SK-N-SH treated with all-trans-retinoic acid at 6 μM for 48 hours (cell line): ENCODE data around the gene PARD3B.

Source experiments
- ATAC-seq: fragments of 200-7000 bp; cut with Tn5 transposase; 3 replicates; pipeline ENCODE4 v1.9.1; 2020; ENCODE audit warnings: mild to moderate bottlenecking, moderate library complexity
- ARNTL ChIP-seq: fragments of 450-650 bp; formaldehyde crosslinking; IDR thresholded peaks from 2 replicates; pipeline ENCODE4 v1.5.0; 2020; ENCODE audit warnings: low read depth, mild to moderate bottlenecking, moderate library complexity, borderline replicate concordance
- CREB5 ChIP-seq: fragments of 250-450 bp; sonication (Bioruptor Pico); IDR thresholded peaks from 2 replicates; pipeline ENCODE4 v1.5.1; 2020; ENCODE audit warnings: low read depth, mild to moderate bottlenecking, moderate library complexity
- CSDC2 ChIP-seq: fragments of 250-450 bp; sonication (Bioruptor Pico); IDR thresholded peaks from 2 replicates; pipeline ENCODE4 v1.5.0; 2020; ENCODE audit warnings: mild to moderate bottlenecking, moderate library complexity
- CSRNP3 ChIP-seq: fragments of 250-450 bp; sonication (Bioruptor Pico); IDR thresholded peaks from 2 replicates; pipeline ENCODE4 v1.5.1; 2021; ENCODE audit warnings: mild to moderate bottlenecking, moderate library complexity
- ESRRG ChIP-seq: fragments of 250-450 bp; sonication (Bioruptor Pico); IDR thresholded peaks from 2 replicates; pipeline ENCODE4 v1.6.1; 2021; ENCODE audit warnings: mild to moderate bottlenecking
- GLIS3 ChIP-seq: fragments of 250-450 bp; sonication (Bioruptor Pico); IDR thresholded peaks from 2 replicates; pipeline ENCODE4 v1.5.0; 2020; ENCODE audit warnings: mild to moderate bottlenecking, moderate library complexity
- ISL1 ChIP-seq: fragments of 250-450 bp; sonication (Bioruptor Pico); IDR thresholded peaks from 2 replicates; pipeline ENCODE4 v2.1.2; 2022; ENCODE audit warnings: mild to moderate bottlenecking, moderate library complexity
- PATZ1 ChIP-seq: fragments of 250-450 bp; sonication (Bioruptor Pico); IDR thresholded peaks from 2 replicates; pipeline ENCODE4 v1.8.0; 2020; ENCODE audit warnings: mild to moderate bottlenecking, moderate library complexity, borderline replicate concordance
- PPARA ChIP-seq: fragments of 250-450 bp; sonication (Bioruptor Pico); IDR thresholded peaks from 2 replicates; pipeline ENCODE4 v1.5.0; 2020; ENCODE audit warnings: mild to moderate bottlenecking, borderline replicate concordance
- RARB ChIP-seq: fragments of 250-450 bp; sonication (Bioruptor Pico); IDR thresholded peaks from 2 replicates; pipeline ENCODE4 v1.8.0; 2021; ENCODE audit warnings: mild to moderate bottlenecking, moderate library complexity
- SNAI2 ChIP-seq: fragments of 250-450 bp; sonication (Bioruptor Pico); IDR thresholded peaks from 2 replicates; pipeline ENCODE4 v1.5.0; 2020; ENCODE audit warnings: mild to moderate bottlenecking, moderate library complexity
- TCF4 ChIP-seq: fragments of 250-450 bp; sonication (Bioruptor Pico); IDR thresholded peaks from 2 replicates; pipeline ENCODE4 v1.8.0; 2021; ENCODE audit warnings: mild to moderate bottlenecking, moderate library complexity, borderline replicate concordance
- TSHZ2 ChIP-seq: fragments of 250-450 bp; sonication (Bioruptor Pico); IDR thresholded peaks from 2 replicates; pipeline ENCODE4 v1.5.0; 2020; ENCODE audit warnings: mild to moderate bottlenecking, moderate library complexity
- ZC3H10 ChIP-seq: fragments of 250-450 bp; sonication (Bioruptor Pico); IDR thresholded peaks from 2 replicates; pipeline ENCODE4 v1.5.1; 2021; ENCODE audit warnings: mild to moderate bottlenecking, moderate library complexity
- ZFP3 ChIP-seq: fragments of 250-450 bp; sonication (Bioruptor Pico); IDR thresholded peaks from 2 replicates; pipeline ENCODE4 v1.5.0; 2020; ENCODE audit warnings: mild to moderate bottlenecking, moderate library complexity
- ZFP30 ChIP-seq: fragments of 450-650 bp; formaldehyde crosslinking; IDR thresholded peaks from 2 replicates; pipeline ENCODE4 v1.5.0; 2022; ENCODE audit warnings: mild to moderate bottlenecking, moderate library complexity
- ZNF565 ChIP-seq: fragments of 450-650 bp; formaldehyde crosslinking; conservative IDR thresholded peaks from 2 replicates; pipeline ENCODE4 v1.5.0; 2020; ENCODE audit warnings: low read depth, mild to moderate bottlenecking, moderate library complexity
- ZNF8 ChIP-seq: fragments of 450-650 bp; formaldehyde crosslinking; IDR thresholded peaks from 2 replicates; pipeline ENCODE4 v1.5.0; 2020; ENCODE audit warnings: mild to moderate bottlenecking, moderate library complexity

The PARD3B gene

GRCh38 chr2:205056151-205056561 is 510.9 kb downstream of the PARD3B start:
- ATAC-seq, result peak; percentile 68
- TF ChIP-seq RARB (no peak), TCF4 (CRISPR knock-in tag) (peak; percentile 74), TSHZ2 (CRISPR knock-in tag) (peak; percentile 59; the same call in 1 of the 2 replicates), PATZ1 (CRISPR knock-in tag) (no peak), ARNTL (no peak), ISL1 (CRISPR knock-in tag) (peak; percentile 81)

GRCh38 chr2:205058409-205058808 is 513.1 kb downstream of the PARD3B start:
- TF ChIP-seq GLIS3 (CRISPR knock-in tag), result no peak
- no peak for TF ChIP-seq RARB
- TF ChIP-seq PPARA, result no peak
- TF ChIP-seq, all 23 proteins: peak for 0
- no peak for ATAC-seq

GRCh38 chr2:205060269-205060668 is 515.0 kb downstream of the PARD3B start:
- TF ChIP-seq CSDC2 (CRISPR knock-in tag) (no peak), ISL1 (CRISPR knock-in tag) (peak; percentile 60)
- peak; percentile 88 for ATAC-seq

- TF ChIP-seq ISL1 (CRISPR knock-in tag), result peak; percentile 79
- no peak for TF ChIP-seq ZFP3 (CRISPR knock-in tag)
- 0 out of 2 replicates have a peak, but pooled peaks have one; percentile 69 for TF ChIP-seq TSHZ2 (CRISPR knock-in tag)
- 0 out of 2 replicates have a peak, but pooled peaks have one; percentile 53 for TF ChIP-seq TCF4 (CRISPR knock-in tag)
- peak; percentile 51 for ATAC-seq
These were observed 520.8 kb downstream of the PARD3B start for GRCh38 chr2:205066081-205066480.

GRCh38 chr2:205069928-205070327 is 524.7 kb downstream of the PARD3B start:
- ATAC-seq, result no peak
- TF ChIP-seq CSRNP3 (CRISPR knock-in tag), result no peak
- TF ChIP-seq CSDC2 (CRISPR knock-in tag), result no peak
- TF ChIP-seq PATZ1 (CRISPR knock-in tag), result no peak
- TF ChIP-seq PPARA, result no peak
- TF ChIP-seq ZFP3 (CRISPR knock-in tag), result no peak
- TF ChIP-seq ZNF8 (CRISPR knock-in tag), result no peak
- TF ChIP-seq ESRRG (CRISPR knock-in tag), result no peak
- TF ChIP-seq TSHZ2 (CRISPR knock-in tag), result no peak
- TF ChIP-seq ARNTL, result no peak
- no peak for TF ChIP-seq TCF4 (CRISPR knock-in tag)
- TF ChIP-seq ZC3H10 (CRISPR knock-in tag), result no peak
- TF ChIP-seq SNAI2, result no peak
- no peak for TF ChIP-seq ZFP30 (CRISPR knock-in tag)
- no peak for TF ChIP-seq RARB
- no peak for TF ChIP-seq ZNF565 (CRISPR knock-in tag)
- no peak for TF ChIP-seq CREB5 (CRISPR knock-in tag)
